Smooth muscle cell (in vitro differentiated cells): ENCODE measurements around the gene DTL. TPM values are rescaled to one million over a fixed set of nuclear protein-coding genes. Genes with fewer than 3 reads are reported as not detected.

Source experiments
- DNase-seq: peaks from one replicate; lab custom pipeline; 2025; ENCODE audit not compliant: unreplicated experiment; lab: John Stamatoyannopoulos, UW
- H2AFZ ChIP-seq: fragments of 200-600 bp; sonication (generic); 2 replicates; pipeline ENCODE4 v1.6.0; 2016; ENCODE audit warnings: antibody characterized with exemption, low read depth, mild to moderate bottlenecking
- H3F3A ChIP-seq: fragments of 200-600 bp; sonication (generic); 2 replicates; pipeline ENCODE4 v1.6.0; 2017; ENCODE audit warnings: antibody characterized with exemption, low read depth
- H3K27ac ChIP-seq: fragments of 200-600 bp; sonication (generic); 2 replicates; pipeline ENCODE4 v1.5.1; 2016; ENCODE audit warnings: low read depth, mild to moderate bottlenecking
- H3K27me3 ChIP-seq: fragments of 200-600 bp; sonication (generic); 2 replicates; pipeline ENCODE4 v1.6.1; 2016; ENCODE audit warnings: low read depth, mild to moderate bottlenecking
- H3K36me3 ChIP-seq: fragments of 200-600 bp; sonication (generic); 2 replicates; pipeline ENCODE4 v1.5.1; 2016; ENCODE audit warnings: low read depth
- H3K4me1 ChIP-seq: fragments of 200-600 bp; sonication (generic); 2 replicates; pipeline ENCODE4 v1.5.1; 2016; ENCODE audit warnings: low read depth
- H3K4me2 ChIP-seq: fragments of 200-600 bp; sonication (generic); 2 replicates; pipeline ENCODE4 v1.6.0; 2016; ENCODE audit warnings: mild to moderate bottlenecking
- H3K4me3 ChIP-seq: fragments of 200-600 bp; sonication (generic); 2 replicates; pipeline ENCODE4 v1.5.1; 2016; ENCODE audit warnings: mild to moderate bottlenecking
- H3K79me2 ChIP-seq: fragments of 200-600 bp; sonication (generic); 2 replicates; pipeline ENCODE4 v1.6.0; 2016; ENCODE audit warnings: low read depth, mild to moderate bottlenecking
- H3K9ac ChIP-seq: fragments of 200-600 bp; sonication (generic); 2 replicates; pipeline ENCODE4 v1.6.0; 2016; ENCODE audit warnings: low read depth
- H3K9me3 ChIP-seq: fragments of 200-600 bp; sonication (generic); replicated peaks from 2 replicates; pipeline ENCODE4 v1.5.1; 2016; ENCODE audit warnings: low read depth
- H4K20me1 ChIP-seq: fragments of 200-600 bp; sonication (generic); 2 replicates; pipeline ENCODE4 v1.6.0; 2016; ENCODE audit warnings: low read depth
- CTCF ChIP-seq: fragments of 200-600 bp; sonication (generic); IDR thresholded peaks from 2 replicates; pipeline ENCODE4 v1.5.1; 2017; ENCODE audit warnings: borderline replicate concordance, mild to moderate bottlenecking, antibody characterized with exemption; ENCODE audit not compliant: insufficient read depth, poor library complexity, severe bottlenecking
- WGBS: methylation state at CpG from one replicate; pipeline ENCODE4 v1.1.7; 2016; ENCODE audit warnings: low lambda C conversion rate; 5-methylcytosine and 5-hydroxymethylcytosine counted together
- polyA plus RNA-seq: library from polyadenylated mRNA; unstranded; fragments of >200 nt; fragmentation: Nextera tagmentation; extraction: Ambion mirVana; gene quantifications from 2 replicates; pipeline ENCODE4 v1.2.1, GENCODE V29; 2016
- total RNA-seq: library from RNA; depleted of rRNA; stranded (reverse); fragments of >200 nt; gene quantifications from 2 replicates; pipeline ENCODE4 v1.2.3, GENCODE V29; 2014

DTL gene
- total and polyA plus RNA-seq, 2 experiments from 2014 or later, result 9.7 to 12.7 TPM

GRCh38 chr1:212098310-212098709, 62.8 kb downstream of the DTL start:
- Histone ChIP-seq H2AFZ (no peak overlapping the region), H3K36me3 (no peaks in the 10 kb centered on the region)
- no peak for DNase-seq

GRCh38 chr1:212098771-212099170, 63.2 kb downstream of the DTL start:
- no peak for DNase-seq
- Histone ChIP-seq H3K4me2 (no peak overlapping the region), H3K4me3 (no peak overlapping the region), H3K9ac (no peak overlapping the region), H3F3A (no peaks in the 10 kb centered on the region), H3K27me3 (no peaks in the 10 kb centered on the region), H4K20me1 (no peaks in the 10 kb centered on the region), H3K79me2 (peaks cover 3% of the 10 kb centered on the region), H3K27ac (no peak overlapping the region), H3K4me1 (no peaks in the 10 kb centered on the region), H3K9me3 (no peaks in the 10 kb centered on the region), H2AFZ (no peak overlapping the region), H3K36me3 (no peaks in the 10 kb centered on the region)
- no peak for TF ChIP-seq CTCF
- 98% methylated on average over 3 of the region's 3 CpGs for WGBS

More at GRCh38 chr1:212098310-212098709, 62.8 kb downstream of the DTL start:
- no peaks in the 10 kb centered on the region for H3F3A ChIP-seq
- no peaks in the 10 kb centered on the region for H3K4me1 ChIP-seq
- H3K4me3 ChIP-seq, result no peak overlapping the region
- 92% methylated on average over 9 of the region's 9 CpGs for WGBS
- H3K4me2 ChIP-seq, result no peak overlapping the region
- H3K79me2 ChIP-seq, result peaks cover 3% of the 10 kb centered on the region
- TF ChIP-seq CTCF, result no peak
- H3K27ac ChIP-seq, result no peak overlapping the region
- no peaks in the 10 kb centered on the region for H3K27me3 ChIP-seq
- no peaks in the 10 kb centered on the region for H3K9me3 ChIP-seq
- no peaks in the 10 kb centered on the region for H4K20me1 ChIP-seq
- no peak overlapping the region for H3K9ac ChIP-seq

GRCh38 chr1:212101251-212101650, 65.7 kb downstream of the DTL start:
- no peaks in the 10 kb centered on the region for H3K9me3 ChIP-seq
- no peak overlapping the region for H3K9ac ChIP-seq
- H3K79me2 ChIP-seq, result no peaks in the 10 kb centered on the region
- H3K4me1 ChIP-seq, result no peaks in the 10 kb centered on the region
- no peak overlapping the region for H3K4me3 ChIP-seq
- H3K36me3 ChIP-seq, result no peaks in the 10 kb centered on the region
- no peak for TF ChIP-seq CTCF
- H3K27ac ChIP-seq, result no peak overlapping the region
- no peak for DNase-seq
- H4K20me1 ChIP-seq, result no peaks in the 10 kb centered on the region
- H3K4me2 ChIP-seq, result no peak overlapping the region
- H3F3A ChIP-seq, result no peaks in the 10 kb centered on the region
- no peak overlapping the region for H2AFZ ChIP-seq
- H3K27me3 ChIP-seq, result no peaks in the 10 kb centered on the region

- DNase-seq, result no peak
- Histone ChIP-seq H3F3A (no peaks in the 10 kb centered on the region), H3K9ac (no peak overlapping the region), H3K4me1 (no peaks in the 10 kb centered on the region), H3K36me3 (no peaks in the 10 kb centered on the region), H4K20me1 (no peaks in the 10 kb centered on the region), H3K79me2 (no peaks in the 10 kb centered on the region), H2AFZ (no peak overlapping the region), H3K9me3 (no peaks in the 10 kb centered on the region), H3K27me3 (no peaks in the 10 kb centered on the region), H3K4me3 (no peak overlapping the region), H3K27ac (no peak overlapping the region), H3K4me2 (no peak overlapping the region)
- TF ChIP-seq CTCF, result no peak
- WGBS, result 88% methylated on average over 2 of the region's 2 CpGs
Measured at GRCh38 chr1:212101735-212102134, 66.2 kb downstream of the DTL start.
